ENCODE results near the gene ATP6V1A. TPM values are rescaled to one million over a fixed set of nuclear protein-coding genes. Genes with fewer than 3 reads are reported as not detected.
A peak's percentile ranks its signal among the peaks of the same experiment; 100 is the strongest.

The ATP6V1A gene
- total RNA-seq, 4 donors from 2014 or later: 23.0 to 38.8 (median 26.1) TPM

DNA sequence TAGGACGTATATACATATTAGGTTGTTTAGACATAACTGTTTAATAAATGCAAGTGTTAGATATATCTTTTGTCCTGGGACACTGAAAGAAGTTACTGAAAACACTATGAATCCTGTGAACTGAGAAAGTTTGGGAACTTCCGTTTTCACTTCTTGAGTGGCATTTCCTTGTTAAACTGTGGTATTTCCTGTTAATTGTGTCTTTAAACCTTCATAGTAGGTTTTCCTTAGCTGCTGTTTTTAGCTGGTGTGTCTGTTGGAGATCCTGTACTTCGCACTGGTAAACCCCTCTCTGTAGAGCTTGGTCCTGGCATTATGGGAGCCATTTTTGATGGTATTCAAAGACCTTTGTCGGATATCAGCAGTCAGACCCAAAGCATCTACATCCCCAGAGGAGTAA is 37.1 kb downstream of the ATP6V1A start:
- no peak overlapping the region for H3K4me3 ChIP-seq
- TF ChIP-seq POLR2AphosphoS5 (IDR thresholded peaks at IDR 0.05) (no peak), EP300 (IDR thresholded peaks at IDR 0.05) (no peak), POLR2A (IDR thresholded peaks at IDR 0.05) (no peak)
- TF ChIP-seq, protein P1, sequence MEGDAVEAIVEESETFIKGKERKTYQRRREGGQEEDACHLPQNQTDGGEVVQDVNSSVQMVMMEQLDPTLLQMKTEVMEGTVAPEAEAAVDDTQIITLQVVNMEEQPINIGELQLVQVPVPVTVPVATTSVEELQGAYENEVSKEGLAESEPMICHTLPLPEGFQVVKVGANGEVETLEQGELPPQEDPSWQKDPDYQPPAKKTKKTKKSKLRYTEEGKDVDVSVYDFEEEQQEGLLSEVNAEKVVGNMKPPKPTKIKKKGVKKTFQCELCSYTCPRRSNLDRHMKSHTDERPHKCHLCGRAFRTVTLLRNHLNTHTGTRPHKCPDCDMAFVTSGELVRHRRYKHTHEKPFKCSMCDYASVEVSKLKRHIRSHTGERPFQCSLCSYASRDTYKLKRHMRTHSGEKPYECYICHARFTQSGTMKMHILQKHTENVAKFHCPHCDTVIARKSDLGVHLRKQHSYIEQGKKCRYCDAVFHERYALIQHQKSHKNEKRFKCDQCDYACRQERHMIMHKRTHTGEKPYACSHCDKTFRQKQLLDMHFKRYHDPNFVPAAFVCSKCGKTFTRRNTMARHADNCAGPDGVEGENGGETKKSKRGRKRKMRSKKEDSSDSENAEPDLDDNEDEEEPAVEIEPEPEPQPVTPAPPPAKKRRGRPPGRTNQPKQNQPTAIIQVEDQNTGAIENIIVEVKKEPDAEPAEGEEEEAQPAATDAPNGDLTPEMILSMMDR (IDR thresholded peaks at IDR 0.05): no peak
- H3K27ac ChIP-seq: peak overlapping the region in 2 of 4 donors; percentile 15 to 22
- H3K36me3 ChIP-seq: peaks cover 0 to 52% of the 10 kb centered on the region in 2 donors
- no peak for ATAC-seq
- no peaks in the 10 kb centered on the region for H3K9me3 ChIP-seq
- H3K27me3 ChIP-seq: no peaks in the 10 kb centered on the region
- WGBS, 2 donors (ENCODE audit: low coverage in 1 of 2): 62 to 63% methylated on average over 3 to 4 of the region's 4 CpGs
- peaks cover 0 to 5% (median 0%) of the 10 kb centered on the region in 3 donors for H3K4me1 ChIP-seq

DNA sequence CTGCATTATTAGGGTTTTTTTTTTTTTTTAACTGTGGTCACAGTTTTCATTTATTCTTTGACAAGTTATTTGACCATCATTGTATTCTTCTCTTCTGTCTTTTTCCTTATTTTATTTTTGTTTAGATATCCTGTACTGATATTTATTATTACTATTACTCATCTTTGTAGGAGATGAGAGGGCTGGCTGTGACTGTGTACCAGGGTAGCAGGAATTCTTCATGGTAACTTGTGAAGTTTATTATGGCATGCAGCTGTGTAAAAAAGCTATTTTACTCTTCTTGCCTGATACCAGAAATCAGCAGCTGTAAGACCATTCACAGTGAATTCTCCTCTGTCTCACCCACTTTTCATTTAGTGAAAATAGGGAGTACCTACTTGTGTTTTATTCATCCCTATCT is 44.5 kb downstream of the ATP6V1A start:
- H3K27me3 ChIP-seq: no peaks in the 10 kb centered on the region
- ATAC-seq: no peak
- no peaks in the 10 kb centered on the region for H3K9me3 ChIP-seq
- peaks cover 0 to 90% of the 10 kb centered on the region in 2 donors for H3K36me3 ChIP-seq
- no peaks in the 10 kb centered on the region for H3K4me1 ChIP-seq
- H3K4me3 ChIP-seq: no peak overlapping the region
- no peak overlapping the region for H3K27ac ChIP-seq
- TF ChIP-seq, protein P1 (IDR thresholded peaks at IDR 0.05): no peak
- TF ChIP-seq POLR2AphosphoS5 (IDR thresholded peaks at IDR 0.05): no peak
- no peak for TF ChIP-seq EP300 (IDR thresholded peaks at IDR 0.05)
- no peak for TF ChIP-seq POLR2A (IDR thresholded peaks at IDR 0.05)

DNA sequence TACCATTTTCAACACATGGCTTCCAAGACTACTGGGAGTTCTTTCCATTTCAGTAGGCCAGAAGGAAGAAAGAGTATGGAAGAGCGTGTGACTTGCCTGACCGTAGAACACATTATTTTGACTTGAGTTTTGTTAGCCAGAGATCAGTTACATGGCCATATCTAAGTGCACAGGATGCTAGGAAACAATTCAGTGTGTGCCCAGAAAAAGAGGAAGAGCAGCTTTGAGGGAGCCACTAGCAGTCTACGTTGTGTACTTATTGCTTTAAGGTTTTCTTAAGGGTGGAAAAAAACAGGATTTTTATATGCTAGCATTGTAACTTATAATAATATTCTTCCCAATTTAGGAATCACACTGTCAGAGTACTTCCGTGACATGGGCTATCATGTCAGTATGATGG is 47.7 kb downstream of the ATP6V1A start:
- Histone ChIP-seq H3K4me3 (no peak overlapping the region), H3K27me3 (no peaks in the 10 kb centered on the region), H3K27ac (no peak overlapping the region), H3K9me3 (no peaks in the 10 kb centered on the region), H3K4me1 (no peaks in the 10 kb centered on the region), H3K36me3 (peaks cover 0 to 90% of the 10 kb centered on the region in 2 donors)
- 85 to 97% methylated on average over 4 of the region's 4 CpGs for WGBS, 2 donors (ENCODE audit: low coverage in 1 of 2)
- no peak for ATAC-seq
- TF ChIP-seq POLR2A (IDR thresholded peaks at IDR 0.05) (no peak), EP300 (IDR thresholded peaks at IDR 0.05) (no peak), POLR2AphosphoS5 (IDR thresholded peaks at IDR 0.05) (no peak)
- TF ChIP-seq, protein P1 (IDR thresholded peaks at IDR 0.05): no peak

DNA sequence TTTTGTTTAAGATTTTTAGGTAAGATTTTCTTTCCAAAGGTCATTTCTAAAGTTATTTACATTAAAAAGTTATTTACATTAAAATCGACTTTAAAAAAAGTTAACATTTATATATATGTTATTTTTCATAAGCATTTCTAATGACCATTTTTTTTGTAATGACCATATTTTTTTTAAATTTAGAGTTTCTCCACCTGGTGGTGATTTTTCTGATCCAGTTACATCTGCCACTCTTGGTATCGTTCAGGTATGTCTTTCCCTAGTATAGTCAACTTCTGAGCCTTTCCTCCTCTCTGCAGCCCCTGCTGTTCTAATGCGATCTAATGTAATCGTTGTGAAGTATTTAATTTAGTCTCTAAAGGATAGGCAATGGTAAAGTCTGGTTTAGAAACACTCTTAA is 48.9 kb downstream of the ATP6V1A start:
- no peaks in the 10 kb centered on the region for H3K9me3 ChIP-seq
- no peak overlapping the region for H3K4me3 ChIP-seq
- no peak for TF ChIP-seq POLR2A (IDR thresholded peaks at IDR 0.05)
- TF ChIP-seq EP300 (IDR thresholded peaks at IDR 0.05): no peak
- TF ChIP-seq, protein P1 (IDR thresholded peaks at IDR 0.05): no peak
- no peak for TF ChIP-seq POLR2AphosphoS5 (IDR thresholded peaks at IDR 0.05)
- 73 to 76% methylated on average over 4 of the region's 4 CpGs for WGBS, 2 donors (ENCODE audit: low coverage in 1 of 2)
- ATAC-seq: no peak
- H3K4me1 ChIP-seq: no peaks in the 10 kb centered on the region
- H3K36me3 ChIP-seq: peaks cover 0 to 90% of the 10 kb centered on the region in 2 donors
- no peaks in the 10 kb centered on the region for H3K27me3 ChIP-seq
- no peak overlapping the region for H3K27ac ChIP-seq

DNA sequence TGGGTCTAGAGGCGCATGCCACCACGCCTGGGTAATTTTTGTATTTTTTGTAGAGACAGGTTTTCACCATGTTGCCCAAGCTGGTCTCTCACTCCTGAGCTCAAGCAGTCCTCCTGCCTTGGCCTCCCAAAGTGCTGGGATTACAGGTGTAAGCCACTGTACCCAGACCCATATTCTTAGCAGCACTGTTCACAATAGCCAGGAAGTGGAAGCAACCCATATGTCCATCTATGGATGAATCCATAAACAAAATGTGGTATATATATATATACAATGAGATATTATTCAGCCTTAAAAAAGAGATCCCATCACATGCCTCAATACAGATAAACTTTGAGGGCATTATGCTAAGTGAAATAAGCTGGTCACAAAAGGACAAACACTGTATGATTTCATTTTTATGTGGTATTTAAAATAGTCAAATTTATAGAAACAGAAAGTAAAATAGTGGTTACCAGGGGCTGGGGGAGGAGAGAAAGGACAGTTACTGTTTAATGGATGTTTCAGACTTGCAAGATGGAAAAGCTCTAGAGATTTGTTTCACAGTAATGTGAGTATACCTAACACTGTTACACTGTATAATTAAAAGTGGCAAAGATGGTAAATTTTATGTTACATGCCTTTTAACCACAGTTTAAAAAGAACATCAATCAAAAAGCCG is 56.1 kb downstream of the ATP6V1A start:
- Histone ChIP-seq H3K4me1 (no peaks in the 10 kb centered on the region), H3K36me3 (peaks cover 0 to 99% of the 10 kb centered on the region in 2 donors), H3K27ac (no peak overlapping the region), H3K4me3 (no peak overlapping the region), H3K9me3 (no peaks in the 10 kb centered on the region), H3K27me3 (no peaks in the 10 kb centered on the region)
- ATAC-seq: no peak
- WGBS, 2 donors (ENCODE audit: low coverage in 1 of 2): 86 to 88% methylated on average over 1 to 3 of the region's 3 CpGs
- TF ChIP-seq POLR2AphosphoS5 (IDR thresholded peaks at IDR 0.05) (no peak), POLR2A (IDR thresholded peaks at IDR 0.05) (no peak), EP300 (IDR thresholded peaks at IDR 0.05) (no peak)
- TF ChIP-seq, protein P1 (IDR thresholded peaks at IDR 0.05): no peak

All from gastroesophageal sphincter (tissue), 4 donors.